Right hindlimb (tissue), 1 donor: Measurements from ENCODE around the gene NDST3.
"Not testable (repeated sequence)": the region's sequence is repeated elsewhere in the genome, so short reads cannot be mapped to it uniquely, and the experiment has no call there.

Experiments
- DNase-seq: peaks from one replicate; pipeline ENCODE4 v3.0.0-alpha.2; 2018

Gene NDST3

DNA sequence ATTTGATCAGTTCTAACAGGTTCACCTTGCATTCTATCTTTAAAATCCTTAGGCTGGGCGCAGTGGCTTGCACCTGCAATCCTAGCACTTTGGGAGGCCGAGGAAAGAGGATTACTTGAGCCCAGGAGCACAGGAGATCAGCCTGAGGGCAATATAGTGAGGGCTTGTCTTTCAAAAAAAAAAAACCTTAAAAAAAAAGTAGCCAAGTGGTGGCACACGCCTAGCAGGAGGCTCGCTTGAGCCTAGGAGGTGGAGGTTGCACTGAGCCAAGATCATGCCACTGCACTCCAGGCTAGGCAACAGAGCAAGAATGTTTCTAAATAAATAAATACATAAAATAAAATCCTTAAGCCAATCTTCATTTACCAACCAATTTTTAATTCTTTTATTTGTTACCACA is 243.0 kb downstream of the NDST3 start:
- DNase-seq = no peak

DNA sequence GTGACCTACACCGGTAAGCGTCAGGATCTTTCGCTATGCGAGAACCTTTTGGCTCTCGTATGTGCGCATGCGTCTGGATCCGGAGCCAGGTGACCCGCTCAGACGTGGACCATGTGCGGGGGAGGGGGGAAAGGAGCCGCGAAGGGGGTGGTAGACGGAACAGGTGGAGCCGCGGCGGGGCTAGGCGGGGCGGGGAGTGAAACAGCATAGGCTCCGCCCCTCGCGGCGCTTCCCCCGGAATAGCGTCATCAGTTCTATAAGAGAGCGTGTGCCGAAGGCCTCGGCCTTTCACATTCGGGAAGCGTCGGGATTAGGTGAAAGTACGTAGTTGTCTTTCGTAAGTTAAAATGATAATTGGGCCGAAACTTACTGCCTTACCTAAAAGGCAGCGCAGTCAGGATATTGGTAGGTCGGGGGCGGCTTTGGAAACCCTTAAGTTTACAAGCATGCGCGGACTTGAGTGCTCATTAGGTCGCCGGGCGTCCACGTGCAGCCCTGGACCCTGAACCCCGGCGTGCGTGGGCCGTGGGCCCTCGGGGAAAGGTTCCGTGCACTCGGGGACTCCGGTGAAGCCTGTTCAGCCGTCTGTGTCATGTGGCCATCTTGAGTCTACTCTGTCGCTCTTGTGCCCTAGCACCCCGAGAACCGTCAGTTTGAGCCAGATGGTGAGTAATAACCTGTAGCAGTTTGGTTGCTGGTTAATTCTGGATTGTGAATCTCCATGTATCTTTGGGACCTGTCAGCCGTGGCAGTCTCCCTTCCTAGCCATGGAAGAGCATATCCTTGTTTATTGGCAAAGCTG is 244.4 kb downstream of the NDST3 start:
- DNase-seq = peak; percentile 96

DNA sequence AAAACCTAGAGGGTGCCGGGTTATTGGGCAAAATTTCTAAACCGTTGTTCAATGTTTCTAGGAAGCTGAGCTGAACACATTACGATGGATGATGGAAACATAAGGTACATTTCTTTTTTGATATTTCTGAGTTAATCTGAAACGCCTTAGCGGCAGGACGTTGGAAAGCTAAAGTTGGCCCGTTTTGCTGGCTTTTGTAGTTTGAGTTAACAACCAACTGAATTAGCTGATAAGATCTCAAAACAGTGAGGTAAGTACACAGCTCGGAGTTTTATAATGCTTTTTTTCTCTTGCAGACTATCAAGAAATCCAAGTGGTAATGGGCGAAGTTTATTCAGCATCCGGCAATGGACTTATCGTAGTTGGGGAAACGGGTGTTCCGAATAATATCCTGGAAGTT is 245.0 kb downstream of the NDST3 start:
- no peak for DNase-seq

DNA sequence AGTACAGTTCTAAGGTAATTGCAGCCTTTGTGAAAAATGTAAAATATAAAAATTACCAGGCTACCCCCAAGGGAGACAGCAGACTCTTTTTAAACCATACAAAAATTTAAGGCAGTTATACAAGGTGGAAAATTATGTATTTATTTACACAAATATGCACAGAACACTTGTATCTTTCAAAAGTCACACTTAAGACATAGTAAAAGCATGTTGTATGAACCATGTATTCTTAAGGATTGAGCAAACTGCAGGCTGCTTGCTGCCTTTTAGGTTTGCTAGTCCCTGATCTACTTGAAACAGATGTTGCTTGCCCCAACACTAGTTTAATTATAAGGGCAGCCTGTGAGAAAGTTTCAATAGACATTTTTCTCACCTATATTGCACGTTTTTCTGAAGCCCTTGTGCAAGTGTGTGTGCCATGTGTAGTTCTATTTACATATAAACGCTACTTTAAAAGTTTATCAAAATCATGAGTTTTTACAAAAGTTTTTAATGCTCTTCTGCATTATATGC is 245.7 kb downstream of the NDST3 start:
- DNase-seq = no peak

DNA sequence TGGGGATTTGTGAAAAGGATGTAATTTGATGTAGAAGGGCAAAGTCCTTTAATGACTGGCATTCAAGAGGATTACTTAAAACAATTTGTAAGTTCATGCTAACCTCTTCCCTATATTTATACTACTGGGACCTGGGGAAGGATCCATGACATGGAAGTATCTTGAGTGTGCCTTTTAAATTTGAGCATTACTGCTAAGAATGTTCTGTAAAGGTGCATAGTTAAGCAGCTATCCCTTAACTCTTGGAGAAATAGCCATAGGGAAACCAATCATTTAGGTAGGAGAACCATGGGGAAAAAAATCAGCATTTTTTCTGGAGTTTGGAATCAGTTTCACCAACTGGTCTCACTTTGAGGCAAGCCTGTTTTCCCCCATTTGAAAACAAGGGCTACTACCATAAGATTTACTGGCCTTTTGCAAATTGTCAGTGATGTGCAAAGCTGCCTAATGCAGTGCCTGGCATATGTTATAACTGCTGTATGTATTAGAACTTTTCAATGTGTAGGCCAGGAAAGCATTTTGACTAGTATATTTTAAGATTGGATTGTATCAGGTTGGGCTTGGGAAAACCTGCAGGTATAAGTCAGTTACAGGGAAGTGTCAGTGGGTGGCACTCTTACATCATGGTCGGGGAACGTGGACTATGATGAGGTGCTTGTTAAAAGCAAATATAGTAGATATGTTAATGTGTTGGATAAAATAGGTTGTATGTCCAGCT is 246.4 kb downstream of the NDST3 start:
- DNase-seq = peak; percentile 67

DNA sequence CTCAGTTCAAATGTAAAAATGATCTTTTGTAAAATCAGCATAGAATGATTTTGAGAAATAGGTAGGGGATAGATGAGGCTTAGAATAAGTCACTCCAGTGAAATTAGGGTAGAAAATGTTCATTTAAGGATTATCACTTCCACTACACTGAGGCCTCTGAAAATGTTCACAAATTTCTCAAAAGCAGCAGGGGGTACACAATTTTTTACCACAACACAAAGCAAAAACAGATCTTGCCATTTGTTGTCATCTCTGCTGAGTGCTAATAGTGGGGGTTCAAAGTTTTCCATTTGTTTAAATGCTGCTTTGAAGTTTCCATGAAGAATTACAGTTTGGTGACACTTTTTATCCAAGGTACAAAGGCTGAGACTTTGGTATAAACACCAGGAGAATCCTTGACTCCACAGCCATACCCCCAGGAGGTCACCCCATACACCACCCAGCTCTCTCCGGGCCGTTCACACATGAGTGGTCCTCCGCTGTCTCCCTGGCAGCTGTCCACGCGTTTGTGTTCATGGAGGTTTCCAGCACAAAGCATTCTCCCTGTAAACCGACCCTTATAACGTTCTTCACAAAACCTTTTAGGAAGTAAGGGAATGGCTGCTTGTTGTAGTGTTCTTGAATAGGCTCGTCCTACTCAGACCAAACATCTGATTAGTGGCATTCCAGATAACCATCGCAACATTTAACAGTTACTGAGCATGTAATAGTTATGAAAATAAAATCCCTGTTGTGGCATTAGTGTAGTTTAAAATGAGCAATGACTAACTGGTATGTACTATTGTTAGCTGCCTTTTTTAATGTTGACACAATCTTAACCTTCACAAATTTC is 247.5 kb downstream of the NDST3 start:
- no peak for DNase-seq

DNA sequence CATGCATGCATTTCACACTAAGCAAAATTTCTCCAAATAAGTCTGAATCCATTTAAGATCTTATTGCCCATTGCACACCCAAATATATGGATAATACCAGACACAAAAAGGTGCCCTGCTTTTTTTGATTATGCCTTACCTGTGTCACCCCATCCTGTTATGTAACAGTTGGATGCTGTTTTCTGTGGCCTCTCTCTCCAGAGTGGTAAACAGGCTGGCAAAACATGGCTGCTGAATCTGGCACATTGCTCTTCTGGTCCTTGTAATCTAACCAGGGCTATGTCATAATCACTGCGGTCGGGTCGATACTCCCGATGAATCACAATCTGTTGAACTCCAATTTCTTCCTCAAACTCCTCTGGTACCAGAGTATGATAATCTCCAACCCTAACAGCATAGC is 248.4 kb downstream of the NDST3 start:
- no peak for DNase-seq

DNA sequence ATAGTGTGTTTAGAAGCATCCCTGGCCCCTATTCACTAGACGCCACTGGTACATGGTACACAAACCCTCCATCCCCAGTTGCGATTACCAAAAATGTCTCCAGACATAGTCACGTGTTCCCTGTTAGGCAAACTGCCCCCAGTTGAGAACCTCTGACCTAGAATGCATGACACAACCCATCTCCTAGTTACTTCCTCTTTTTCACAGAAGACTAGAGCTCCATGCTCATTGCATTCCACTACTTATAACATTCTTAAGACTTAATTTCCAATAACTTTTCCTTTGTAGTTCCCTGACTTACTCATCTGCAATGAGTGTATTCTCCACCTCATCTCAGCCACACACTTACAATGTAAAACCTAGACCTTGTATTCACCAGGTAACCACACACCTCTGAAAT is 249.9 kb downstream of the NDST3 start:
- no peak for DNase-seq

DNA sequence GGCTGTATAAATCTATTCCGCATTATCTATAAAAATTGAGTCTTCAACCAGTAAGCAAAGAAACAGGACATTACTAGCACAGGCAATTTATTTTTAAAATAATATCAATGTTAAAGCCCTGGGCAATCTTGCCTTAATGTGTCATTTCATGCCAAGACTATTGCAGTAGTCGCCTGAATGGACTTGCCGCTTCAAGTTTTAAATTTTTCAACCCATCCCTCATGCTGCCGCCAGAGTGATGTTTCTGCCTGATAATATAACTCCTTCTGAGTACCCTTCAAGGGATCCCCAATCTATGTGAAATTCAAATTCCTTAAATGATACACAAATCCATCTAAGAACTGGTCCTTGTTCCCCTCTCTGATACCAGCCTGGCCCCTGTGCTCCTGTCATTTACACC is 251.6 kb downstream of the NDST3 start:
- DNase-seq = no peak

DNA sequence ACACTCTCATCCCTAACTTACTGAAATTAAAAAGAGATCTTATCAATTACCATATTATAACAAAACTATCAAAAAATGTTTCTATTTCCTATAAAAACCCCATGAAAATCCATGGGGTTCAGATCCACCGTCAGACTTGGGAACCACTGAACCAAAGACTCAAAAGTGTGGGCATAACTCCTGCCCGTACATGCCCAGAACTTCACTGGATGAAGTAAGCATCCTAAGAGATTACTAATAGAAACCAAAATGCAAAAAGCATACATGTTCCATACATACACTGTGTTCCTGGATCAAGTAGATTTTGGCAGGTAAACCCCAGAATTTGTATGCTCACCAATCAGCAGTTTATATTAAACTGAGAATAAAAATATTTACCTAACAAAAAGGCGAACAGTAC is 252.4 kb downstream of the NDST3 start:
- no peak for DNase-seq

DNA sequence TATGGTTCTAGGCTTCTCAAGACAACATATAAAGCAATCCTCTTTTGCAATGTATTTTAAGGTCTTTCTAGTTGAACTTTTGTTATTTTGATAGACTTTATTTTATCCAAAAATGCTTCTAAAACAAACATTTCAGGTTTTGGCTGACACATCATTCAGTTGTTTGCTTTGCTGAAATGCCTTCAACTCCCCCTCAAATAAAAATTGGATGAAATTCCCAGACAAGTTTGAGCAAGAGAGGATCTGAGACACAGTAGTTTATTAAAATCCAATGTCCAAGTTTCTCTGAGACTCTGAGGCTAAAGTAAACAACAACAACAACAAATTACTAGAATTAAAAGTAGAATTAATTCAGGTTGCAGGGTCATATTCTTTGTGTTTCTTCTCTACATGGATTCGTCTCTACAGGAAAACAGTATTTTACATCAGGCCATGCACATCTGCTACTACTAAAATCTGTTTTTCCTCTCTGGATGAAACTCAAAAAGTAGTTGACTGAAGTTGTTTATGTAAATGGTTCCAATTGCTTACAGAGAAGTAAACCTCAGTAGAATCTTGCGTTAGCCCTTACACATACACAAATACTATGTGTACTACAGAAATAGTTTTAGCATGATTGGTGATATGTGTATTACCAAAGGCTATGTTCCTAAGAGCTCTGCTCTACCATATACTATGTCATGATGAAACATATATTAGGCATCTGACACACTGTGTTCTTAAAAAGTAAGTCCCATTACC is 253.6 kb downstream of the NDST3 start:
- no peak for DNase-seq

DNA sequence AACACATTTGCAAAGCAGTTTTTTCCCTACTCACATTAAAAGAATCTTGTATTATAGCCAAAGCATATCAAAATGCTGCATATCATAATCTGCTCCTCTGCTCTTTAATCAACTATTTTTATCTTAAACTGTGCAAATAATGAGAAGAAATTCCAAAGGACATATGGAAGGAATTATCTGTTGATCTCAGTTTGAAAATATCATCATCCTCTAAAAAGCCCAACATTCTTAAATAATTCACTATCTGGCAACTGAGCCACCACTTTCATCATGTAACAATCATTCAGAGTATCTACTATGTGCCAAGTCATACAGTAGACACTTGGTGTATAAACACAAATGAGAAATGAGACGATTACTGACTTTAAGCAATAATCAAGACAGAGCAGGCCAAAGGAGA is 255.5 kb downstream of the NDST3 start:
- no peak for DNase-seq

DNA sequence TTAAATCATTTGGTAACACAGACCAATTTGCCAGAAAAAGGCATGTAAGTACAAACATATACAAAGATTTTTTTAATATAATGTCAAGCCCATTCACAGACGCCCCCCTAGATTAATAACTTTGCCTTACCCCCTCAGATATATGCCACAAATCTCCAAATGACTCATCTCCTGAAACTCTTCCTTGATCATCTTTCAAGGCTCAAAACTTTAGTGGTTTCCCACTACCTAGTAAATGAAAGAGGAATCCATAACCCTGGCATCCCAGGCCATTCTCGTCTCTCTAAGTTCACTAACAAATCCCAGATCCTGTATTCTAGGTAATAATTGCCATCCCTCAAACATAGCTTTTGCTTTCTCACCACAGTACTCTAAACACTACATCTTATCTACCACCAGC is 256.7 kb downstream of the NDST3 start:
- no peak for DNase-seq

DNA sequence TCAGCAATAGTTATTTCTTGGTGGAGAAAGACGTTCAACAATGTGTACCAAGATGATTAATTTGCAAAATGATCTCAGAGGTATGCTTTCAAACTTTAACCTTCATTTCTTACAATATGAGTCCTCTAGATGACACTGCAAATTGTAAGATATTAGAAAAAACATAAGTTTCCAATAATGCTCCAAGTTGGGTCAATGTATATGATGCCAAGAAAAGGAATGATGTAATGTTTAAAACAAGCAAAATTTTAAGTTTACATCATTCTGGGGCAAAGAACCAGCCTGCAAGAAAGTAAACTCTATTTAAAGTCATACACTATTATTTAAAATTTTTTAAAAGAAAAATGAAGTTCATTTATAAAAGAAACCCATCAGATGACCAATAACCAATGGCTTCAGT is 262.4 kb downstream of the NDST3 start:
- no peak for DNase-seq

DNA sequence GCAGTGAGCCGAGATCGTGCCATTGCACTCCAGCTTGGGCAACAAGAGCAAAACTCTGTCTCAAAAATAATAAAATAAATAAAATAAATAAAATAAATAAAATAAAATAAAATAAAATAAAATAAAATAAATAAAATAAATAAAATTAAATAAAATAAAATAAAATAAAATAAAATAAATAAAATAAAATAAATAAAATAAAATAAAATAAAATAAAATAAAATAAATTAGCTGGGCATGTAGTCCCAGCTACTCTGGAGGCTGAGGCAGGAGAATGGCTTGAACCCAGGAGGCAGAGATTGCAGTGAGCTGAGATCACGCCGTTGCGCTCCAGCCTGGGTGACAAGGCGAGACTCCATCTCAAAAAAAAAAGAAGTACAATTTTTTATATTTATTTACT is 265.3 kb downstream of the NDST3 start:
- DNase-seq = not testable (repeated sequence)

DNA sequence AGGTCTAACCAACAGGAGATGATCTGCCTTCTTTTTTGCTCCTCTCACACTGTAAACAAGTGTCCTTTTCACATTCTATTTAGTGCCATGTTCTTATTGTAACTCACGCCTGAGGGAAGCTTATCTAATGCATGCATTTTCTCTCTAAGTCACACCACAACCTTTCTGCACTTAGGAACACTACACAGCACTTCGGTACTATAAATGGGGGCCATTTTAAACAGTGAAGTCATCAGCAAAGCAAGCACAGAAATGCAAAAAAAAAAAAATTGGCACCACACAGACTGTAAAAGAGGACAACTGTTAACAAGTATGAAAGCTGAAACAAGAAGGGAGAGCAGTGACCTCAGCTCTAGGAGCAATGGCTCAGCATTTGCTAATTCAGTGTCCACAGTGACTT is 273.4 kb downstream of the NDST3 start:
- no peak for DNase-seq
